RWPE2 (cell line): ENCODE data around the gene PIK3R1.

Experiments
- ATAC-seq: fragments of 200-7000 bp; cut with Tn5 transposase; 3 replicates; pipeline ENCODE4 v1.9.1; 2021; ENCODE audit warnings: low read depth
- DNase-seq: peaks from one replicate; pipeline ENCODE4 v3.0.0-alpha.2; 2020; ENCODE audit warnings: low spot score
- H3K27ac ChIP-seq: fragments of 450-650 bp; 2 replicates; pipeline ENCODE4 v1.5.1; 2017; ENCODE audit warnings: mild to moderate bottlenecking; ENCODE audit not compliant: poor library complexity, severe bottlenecking
- H3K27me3 ChIP-seq: fragments of 250-450 bp; sonication (Bioruptor Pico); 2 replicates; pipeline ENCODE4 v1.5.1; 2021; ENCODE audit warnings: mild to moderate bottlenecking, moderate library complexity; ENCODE audit not compliant: insufficient read depth, poor library complexity, severe bottlenecking
- H3K36me3 ChIP-seq: fragments of 250-450 bp; sonication (Bioruptor Pico); 2 replicates; pipeline ENCODE4 v1.5.1; 2020; ENCODE audit warnings: low read depth, mild to moderate bottlenecking, moderate library complexity
- H3K4me1 ChIP-seq: fragments of 250-450 bp; sonication (Bioruptor Pico); 2 replicates; pipeline ENCODE4 v1.5.1; 2021; ENCODE audit warnings: mild to moderate bottlenecking, moderate library complexity; ENCODE audit not compliant: insufficient read depth, poor library complexity, severe bottlenecking
- H3K4me3 ChIP-seq: fragments of 250-450 bp; sonication (Bioruptor Pico); 2 replicates; pipeline ENCODE4 v1.5.1; 2021; ENCODE audit warnings: mild to moderate bottlenecking, moderate library complexity; ENCODE audit not compliant: severe bottlenecking
- H3K9me3 ChIP-seq: fragments of 250-450 bp; sonication (Bioruptor Pico); 2 replicates; pipeline ENCODE4 v1.5.1; 2021; ENCODE audit warnings: mild to moderate bottlenecking, moderate library complexity; ENCODE audit not compliant: severe bottlenecking
- TF ChIP-seq, protein P1 (sequence below): fragments of 450-650 bp; IDR thresholded peaks from one replicate; pipeline ENCODE4 v1.5.1; 2017; ENCODE audit warnings: mild to moderate bottlenecking, moderate library complexity; ENCODE audit not compliant: poor library complexity, severe bottlenecking

PIK3R1 gene

DNA sequence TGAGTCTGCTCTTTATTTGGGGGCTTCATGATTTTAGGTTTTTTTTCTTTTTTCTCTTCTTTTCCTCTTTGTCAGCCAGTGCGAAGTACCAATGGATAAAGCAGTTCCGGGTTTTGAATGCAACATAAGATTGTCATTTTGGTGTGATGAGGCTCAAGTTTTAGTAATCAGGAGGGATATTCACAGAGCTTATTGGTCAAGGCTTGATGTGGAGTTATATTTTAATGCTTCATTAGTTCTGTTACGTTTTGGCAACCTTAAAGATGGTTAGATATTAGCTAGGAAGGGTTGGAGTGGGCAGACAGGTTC, 1.4 kb downstream of the PIK3R1 start:
- Histone ChIP-seq H3K36me3 (peaks cover 31% of the 10 kb centered on the region), H3K27ac (peak overlapping the region; percentile 82), H3K9me3 (peaks cover 2% of the 10 kb centered on the region), H3K27me3 (no peaks in the 10 kb centered on the region), H3K4me1 (peaks cover 12% of the 10 kb centered on the region), H3K4me3 (peak overlapping the region; percentile 61)
- TF ChIP-seq, protein P1, sequence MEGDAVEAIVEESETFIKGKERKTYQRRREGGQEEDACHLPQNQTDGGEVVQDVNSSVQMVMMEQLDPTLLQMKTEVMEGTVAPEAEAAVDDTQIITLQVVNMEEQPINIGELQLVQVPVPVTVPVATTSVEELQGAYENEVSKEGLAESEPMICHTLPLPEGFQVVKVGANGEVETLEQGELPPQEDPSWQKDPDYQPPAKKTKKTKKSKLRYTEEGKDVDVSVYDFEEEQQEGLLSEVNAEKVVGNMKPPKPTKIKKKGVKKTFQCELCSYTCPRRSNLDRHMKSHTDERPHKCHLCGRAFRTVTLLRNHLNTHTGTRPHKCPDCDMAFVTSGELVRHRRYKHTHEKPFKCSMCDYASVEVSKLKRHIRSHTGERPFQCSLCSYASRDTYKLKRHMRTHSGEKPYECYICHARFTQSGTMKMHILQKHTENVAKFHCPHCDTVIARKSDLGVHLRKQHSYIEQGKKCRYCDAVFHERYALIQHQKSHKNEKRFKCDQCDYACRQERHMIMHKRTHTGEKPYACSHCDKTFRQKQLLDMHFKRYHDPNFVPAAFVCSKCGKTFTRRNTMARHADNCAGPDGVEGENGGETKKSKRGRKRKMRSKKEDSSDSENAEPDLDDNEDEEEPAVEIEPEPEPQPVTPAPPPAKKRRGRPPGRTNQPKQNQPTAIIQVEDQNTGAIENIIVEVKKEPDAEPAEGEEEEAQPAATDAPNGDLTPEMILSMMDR, result no peak
- no peak for DNase-seq
- ATAC-seq, result no peak

DNA sequence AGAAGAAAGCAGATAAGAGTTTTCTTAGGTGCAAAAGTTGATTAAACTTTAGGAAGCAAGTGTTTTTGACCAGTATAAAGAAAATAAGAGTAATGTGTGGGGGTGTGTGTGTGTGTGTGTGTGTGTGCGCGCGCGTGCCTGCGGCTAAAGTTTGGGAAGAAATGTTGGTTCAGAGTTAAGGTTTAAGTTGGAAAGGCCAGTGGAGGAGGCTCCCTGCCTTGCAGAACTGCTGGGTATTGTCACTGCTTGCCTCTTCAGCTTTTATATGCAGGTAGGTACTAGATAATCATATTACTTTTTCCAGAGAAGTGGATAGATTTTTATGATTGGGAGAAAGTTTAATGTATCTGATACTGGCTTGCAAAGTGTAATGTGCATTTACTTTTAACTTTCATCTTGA, 2.0 kb downstream of the PIK3R1 start:
- H3K27me3 ChIP-seq, result no peaks in the 10 kb centered on the region
- H3K9me3 ChIP-seq, result peaks cover 2% of the 10 kb centered on the region
- peaks cover 33% of the 10 kb centered on the region for H3K36me3 ChIP-seq
- peak overlapping the region; percentile 82 for H3K27ac ChIP-seq
- ATAC-seq (no peak), DNase-seq (no peak)
- H3K4me3 ChIP-seq, result peak overlapping the region; percentile 61
- TF ChIP-seq, protein P1, result no peak
- H3K4me1 ChIP-seq, result peaks cover 12% of the 10 kb centered on the region

DNA sequence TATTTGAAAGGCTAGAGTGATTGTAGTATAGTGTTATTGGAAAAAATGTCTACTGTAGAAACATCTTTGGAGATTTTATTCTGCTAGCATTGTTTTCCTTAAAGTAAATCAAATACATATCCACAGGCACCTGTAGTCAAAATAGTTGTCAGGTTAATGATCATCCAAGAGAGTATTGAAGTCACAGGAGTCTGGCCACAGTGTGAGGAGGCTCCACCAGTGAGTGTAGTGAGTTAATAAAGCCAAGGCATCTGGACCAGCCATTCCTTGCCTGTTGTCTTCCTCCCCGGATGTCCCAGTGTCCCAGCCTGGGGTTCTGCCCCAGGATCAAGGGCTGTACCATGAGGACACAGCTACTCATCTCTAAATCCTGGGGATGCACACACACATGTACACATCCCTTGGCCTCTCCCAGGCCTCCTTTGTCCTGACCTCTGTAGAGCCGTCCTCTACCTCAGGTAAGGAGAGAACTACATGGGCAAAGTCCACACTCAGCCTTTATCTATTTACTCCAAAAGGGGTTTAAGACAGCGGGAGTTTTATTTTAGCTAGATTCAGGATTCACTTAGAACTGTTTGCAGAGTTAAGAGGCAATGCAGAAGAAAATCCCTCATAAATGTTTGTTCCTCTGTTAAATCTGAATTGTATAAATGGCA, 3.7 kb downstream of the PIK3R1 start:
- Histone ChIP-seq H3K4me1 (peaks cover 22% of the 10 kb centered on the region), H3K27me3 (no peaks in the 10 kb centered on the region), H3K36me3 (peaks cover 37% of the 10 kb centered on the region), H3K27ac (no peak overlapping the region), H3K9me3 (peaks cover 2% of the 10 kb centered on the region), H3K4me3 (no peak overlapping the region)
- no peak for DNase-seq
- ATAC-seq, result no peak
- TF ChIP-seq, protein P1, result no peak

DNA sequence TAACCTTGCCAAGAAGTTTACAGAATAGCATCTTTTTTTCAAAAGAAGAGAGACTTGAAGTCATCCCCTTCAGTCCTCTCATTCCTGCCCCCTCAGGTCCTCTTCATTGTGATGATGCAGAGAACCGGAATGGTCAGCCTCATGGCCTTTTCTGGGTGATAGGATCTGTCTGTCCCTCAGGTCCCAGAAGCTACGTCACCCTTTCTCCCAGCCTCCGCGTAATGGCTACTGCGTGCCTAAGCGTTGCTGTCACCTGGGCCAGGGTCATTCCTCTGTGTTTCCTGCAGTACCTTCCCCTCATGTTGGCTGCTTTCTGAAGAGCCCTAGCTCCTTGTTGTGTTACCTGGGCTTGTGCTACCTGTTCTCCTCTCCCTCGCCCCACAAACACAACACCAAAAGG, 4.7 kb downstream of the PIK3R1 start:
- no peaks in the 10 kb centered on the region for H3K27me3 ChIP-seq
- H3K4me3 ChIP-seq, result no peak overlapping the region
- no peak overlapping the region for H3K27ac ChIP-seq
- H3K36me3 ChIP-seq, result peaks cover 37% of the 10 kb centered on the region
- TF ChIP-seq, protein P1, result no peak
- peaks cover 29% of the 10 kb centered on the region for H3K4me1 ChIP-seq
- ATAC-seq (no peak), DNase-seq (no peak)
- peaks cover 2% of the 10 kb centered on the region for H3K9me3 ChIP-seq

DNA sequence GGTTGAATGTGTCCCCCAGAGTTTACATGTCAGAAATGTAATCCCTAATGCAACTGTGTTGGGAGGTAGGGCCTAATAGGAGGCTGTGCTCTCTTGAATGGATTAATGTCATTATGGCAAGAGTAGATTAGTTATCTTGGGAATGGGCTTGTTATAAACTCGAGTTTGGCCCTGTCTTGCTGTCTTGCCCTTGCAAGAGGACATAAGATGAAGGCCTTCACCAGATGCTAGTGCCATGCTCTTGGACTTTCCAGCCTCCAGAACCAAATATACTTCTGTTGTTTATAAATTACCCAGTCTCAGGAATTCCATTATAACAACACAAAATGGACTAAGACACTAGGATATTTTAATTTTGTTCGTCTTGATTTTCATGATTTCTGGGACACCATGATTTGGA, 5.4 kb downstream of the PIK3R1 start:
- peaks cover 35% of the 10 kb centered on the region for H3K4me1 ChIP-seq

More for the DNA sequence above, 5.4 kb downstream of the PIK3R1 start:
- Histone ChIP-seq H3K9me3 (peaks cover 2% of the 10 kb centered on the region), H3K27ac (no peak overlapping the region), H3K27me3 (no peaks in the 10 kb centered on the region), H3K36me3 (peaks cover 38% of the 10 kb centered on the region), H3K4me3 (no peak overlapping the region)
- TF ChIP-seq, protein P1, result no peak
- ATAC-seq (no peak), DNase-seq (no peak)
